ENCODE data around the gene ZNF292. TPM values are rescaled to one million over a fixed set of nuclear protein-coding genes. Genes with fewer than 3 reads are reported as not detected.
"Not testable (repeated sequence)": the region's sequence is repeated elsewhere in the genome, so short reads cannot be mapped to it uniquely, and the experiment has no call there.

ZNF292 gene
- total RNA-seq, 2 donors from 2014 or later = 55.3 to 68.0 TPM

- no peak for ATAC-seq (replicated peaks in 1 of 2)
- DNase-seq = no peak
- no peaks in the 10 kb centered on the region for H3K27me3 Mint-ChIP-seq (ENCODE audit: low read depth)
- peak overlapping the region; percentile 39 for H3K27ac Mint-ChIP-seq
- peaks cover 7% of the 10 kb centered on the region for H3K4me1 Mint-ChIP-seq (ENCODE audit: low read depth)
- no peak overlapping the region for H3K4me3 Mint-ChIP-seq
- no peaks in the 10 kb centered on the region for H3K9me3 Mint-ChIP-seq
- peaks cover 2 to 12% of the 10 kb centered on the region in 2 donors for H3K36me3 Mint-ChIP-seq (ENCODE audit: insufficient read depth in 2 of 2)
Measured at GRCh38 chr6:87230801-87231200, 75.4 kb downstream of the ZNF292 start.

GRCh38 chr6:87237804-87238203 lies 82.4 kb downstream of the ZNF292 start:
- H3K4me3 Mint-ChIP-seq = no peak overlapping the region
- H3K9me3 Mint-ChIP-seq = no peaks in the 10 kb centered on the region
- H3K4me1 Mint-ChIP-seq (ENCODE audit: low read depth) = no peaks in the 10 kb centered on the region
- DNase-seq (no peak), ATAC-seq (replicated peaks in 1 of 2) (no peak)
- H3K27me3 Mint-ChIP-seq (ENCODE audit: low read depth) = no peaks in the 10 kb centered on the region
- H3K36me3 Mint-ChIP-seq (ENCODE audit: insufficient read depth in 2 of 2) = peaks cover 0 to 13% of the 10 kb centered on the region in 2 donors
- no peak overlapping the region for H3K27ac Mint-ChIP-seq

GRCh38 chr6:87239098-87239635 lies 83.8 kb downstream of the ZNF292 start:
- peaks cover under 1 to 15% of the 10 kb centered on the region in 2 donors for H3K36me3 Mint-ChIP-seq (ENCODE audit: insufficient read depth in 2 of 2)
- not testable (repeated sequence) for DNase-seq; H3K4me1 Mint-ChIP-seq (ENCODE audit: low read depth); H3K27ac Mint-ChIP-seq; H3K27me3 Mint-ChIP-seq (ENCODE audit: low read depth); ATAC-seq (replicated peaks in 1 of 2); H3K4me3 Mint-ChIP-seq; H3K9me3 Mint-ChIP-seq

- ATAC-seq (replicated peaks in 1 of 2) (no peak), DNase-seq (no peak)
- H3K4me1 Mint-ChIP-seq (ENCODE audit: low read depth) = no peaks in the 10 kb centered on the region
- H3K27ac Mint-ChIP-seq = no peak overlapping the region
- H3K9me3 Mint-ChIP-seq = no peaks in the 10 kb centered on the region
- peaks cover 4 to 12% of the 10 kb centered on the region in 2 donors for H3K36me3 Mint-ChIP-seq (ENCODE audit: insufficient read depth in 2 of 2)
- H3K4me3 Mint-ChIP-seq = no peak overlapping the region
- no peaks in the 10 kb centered on the region for H3K27me3 Mint-ChIP-seq (ENCODE audit: low read depth)
Measured at GRCh38 chr6:87241304-87241703, 85.9 kb downstream of the ZNF292 start.

- Mint-ChIP-seq H3K9me3 (no peaks in the 10 kb centered on the region), H3K27ac (no peak overlapping the region), H3K4me3 (no peak overlapping the region), H3K4me1 (ENCODE audit: low read depth) (no peaks in the 10 kb centered on the region), H3K36me3 (ENCODE audit: insufficient read depth in 2 of 2) (peaks cover 4 to 10% of the 10 kb centered on the region in 2 donors), H3K27me3 (ENCODE audit: low read depth) (no peaks in the 10 kb centered on the region)
- ATAC-seq (replicated peaks in 1 of 2) = no peak
- DNase-seq = no peak
Measured at GRCh38 chr6:87242311-87242710, 86.9 kb downstream of the ZNF292 start.

GRCh38 chr6:87243812-87244211 lies 88.4 kb downstream of the ZNF292 start:
- Mint-ChIP-seq H3K4me3 (no peak overlapping the region), H3K27me3 (ENCODE audit: low read depth) (no peaks in the 10 kb centered on the region), H3K4me1 (ENCODE audit: low read depth) (no peaks in the 10 kb centered on the region), H3K27ac (no peak overlapping the region), H3K9me3 (no peaks in the 10 kb centered on the region), H3K36me3 (ENCODE audit: insufficient read depth in 2 of 2) (peaks cover 4 to 11% of the 10 kb centered on the region in 2 donors)
- DNase-seq (no peak), ATAC-seq (replicated peaks in 1 of 2) (no peak)

- Mint-ChIP-seq H3K4me1 (ENCODE audit: low read depth) (no peaks in the 10 kb centered on the region), H3K9me3 (no peaks in the 10 kb centered on the region), H3K36me3 (ENCODE audit: insufficient read depth in 2 of 2) (peaks cover 4 to 14% of the 10 kb centered on the region in 2 donors), H3K4me3 (no peak overlapping the region), H3K27me3 (ENCODE audit: low read depth) (no peaks in the 10 kb centered on the region), H3K27ac (no peak overlapping the region)
- ATAC-seq (replicated peaks in 1 of 2) (no peak), DNase-seq (no peak)
Measured at GRCh38 chr6:87244380-87244779, 89.0 kb downstream of the ZNF292 start.

GRCh38 chr6:87250019-87250418 lies 94.7 kb downstream of the ZNF292 start:
- no peaks in the 10 kb centered on the region for H3K27me3 Mint-ChIP-seq (ENCODE audit: low read depth)

GRCh38 chr6:87251225-87251624 lies 95.9 kb downstream of the ZNF292 start:
- Mint-ChIP-seq H3K4me3 (peak overlapping the region in 1 of 2 donors; percentile 31), H3K27ac (peak overlapping the region; percentile 85), H3K36me3 (ENCODE audit: insufficient read depth in 2 of 2) (peaks cover 13 to 39% of the 10 kb centered on the region in 2 donors), H3K27me3 (ENCODE audit: low read depth) (no peaks in the 10 kb centered on the region), H3K9me3 (no peaks in the 10 kb centered on the region), H3K4me1 (ENCODE audit: low read depth) (peaks cover 21% of the 10 kb centered on the region)
- ATAC-seq (replicated peaks in 1 of 2) = peak in 1 of 2 donors; percentile 26
- DNase-seq = no peak

More at GRCh38 chr6:87250019-87250418, 94.7 kb downstream of the ZNF292 start:
- DNase-seq (no peak), ATAC-seq (replicated peaks in 1 of 2) (no peak)
- no peak overlapping the region for H3K4me3 Mint-ChIP-seq
- H3K27ac Mint-ChIP-seq = peak overlapping the region; percentile 65
- H3K36me3 Mint-ChIP-seq (ENCODE audit: insufficient read depth in 2 of 2) = peaks cover 8 to 33% of the 10 kb centered on the region in 2 donors
- H3K4me1 Mint-ChIP-seq (ENCODE audit: low read depth) = peaks cover 21% of the 10 kb centered on the region
- no peaks in the 10 kb centered on the region for H3K9me3 Mint-ChIP-seq

- DNase-seq (no peak), ATAC-seq (replicated peaks in 1 of 2) (no peak)
- no peaks in the 10 kb centered on the region for H3K9me3 Mint-ChIP-seq
- no peak overlapping the region for H3K27ac Mint-ChIP-seq
- H3K36me3 Mint-ChIP-seq (ENCODE audit: insufficient read depth in 2 of 2) = peaks cover 17 to 42% of the 10 kb centered on the region in 2 donors
- peaks cover 21% of the 10 kb centered on the region for H3K4me1 Mint-ChIP-seq (ENCODE audit: low read depth)
- H3K27me3 Mint-ChIP-seq (ENCODE audit: low read depth) = no peaks in the 10 kb centered on the region
- H3K4me3 Mint-ChIP-seq = no peak overlapping the region
Measured at GRCh38 chr6:87251725-87252124, 96.4 kb downstream of the ZNF292 start.

- H3K9me3 Mint-ChIP-seq = peaks cover 0 to 1% of the 10 kb centered on the region in 2 donors
- H3K4me1 Mint-ChIP-seq (ENCODE audit: low read depth) = peaks cover 11% of the 10 kb centered on the region
- H3K36me3 Mint-ChIP-seq (ENCODE audit: insufficient read depth in 2 of 2) = peaks cover 32 to 64% of the 10 kb centered on the region in 2 donors
- H3K27ac Mint-ChIP-seq = no peak overlapping the region
- H3K27me3 Mint-ChIP-seq (ENCODE audit: low read depth) = no peaks in the 10 kb centered on the region
- ATAC-seq (replicated peaks in 1 of 2) (no peak), DNase-seq (no peak)
- no peak overlapping the region for H3K4me3 Mint-ChIP-seq
Measured at GRCh38 chr6:87257046-87257445, 101.7 kb downstream of the ZNF292 start.

- Mint-ChIP-seq H3K9me3 (peaks cover 0 to 1% of the 10 kb centered on the region in 2 donors), H3K27me3 (ENCODE audit: low read depth) (no peaks in the 10 kb centered on the region), H3K36me3 (ENCODE audit: insufficient read depth in 2 of 2) (peaks cover 30 to 59% of the 10 kb centered on the region in 2 donors), H3K4me3 (no peak overlapping the region), H3K27ac (no peak overlapping the region), H3K4me1 (ENCODE audit: low read depth) (peaks cover 11% of the 10 kb centered on the region)
- ATAC-seq (replicated peaks in 1 of 2) = no peak
- no peak for DNase-seq
Measured at GRCh38 chr6:87257565-87257964, 102.2 kb downstream of the ZNF292 start.

- peaks cover 0 to 1% of the 10 kb centered on the region in 2 donors for H3K9me3 Mint-ChIP-seq
- no peak overlapping the region for H3K4me3 Mint-ChIP-seq
- no peak overlapping the region for H3K27ac Mint-ChIP-seq
- peaks cover 11% of the 10 kb centered on the region for H3K4me1 Mint-ChIP-seq (ENCODE audit: low read depth)
- H3K27me3 Mint-ChIP-seq (ENCODE audit: low read depth) = no peaks in the 10 kb centered on the region
- ATAC-seq (replicated peaks in 1 of 2) (no peak), DNase-seq (no peak)
- H3K36me3 Mint-ChIP-seq (ENCODE audit: insufficient read depth in 2 of 2) = peaks cover 30 to 58% of the 10 kb centered on the region in 2 donors
Measured at GRCh38 chr6:87257975-87258374, 102.6 kb downstream of the ZNF292 start.

GRCh38 chr6:87259791-87260190 lies 104.4 kb downstream of the ZNF292 start:
- H3K4me3 Mint-ChIP-seq = no peak overlapping the region
- H3K9me3 Mint-ChIP-seq = peaks cover 0 to 1% of the 10 kb centered on the region in 2 donors
- DNase-seq (no peak), ATAC-seq (replicated peaks in 1 of 2) (no peak)
- peaks cover 11% of the 10 kb centered on the region for H3K4me1 Mint-ChIP-seq (ENCODE audit: low read depth)
- no peaks in the 10 kb centered on the region for H3K27me3 Mint-ChIP-seq (ENCODE audit: low read depth)
- H3K27ac Mint-ChIP-seq = peak overlapping the region; percentile 12
- peaks cover 26 to 43% of the 10 kb centered on the region in 2 donors for H3K36me3 Mint-ChIP-seq (ENCODE audit: insufficient read depth in 2 of 2)
